ENCODE results near the gene DPH7.
"Not testable (repeated sequence)": the region's sequence is repeated elsewhere in the genome, so short reads cannot be mapped to it uniquely, and the experiment has no call there.

DPH7 gene

GRCh38 chr9:137564134-137564533 is 14.6 kb downstream of the DPH7 start:
- ChIA-PET POLR2A (interaction anchor here (0.6 kb wide), 1 partner anchor 16 kb away, joined by 4 read pairs; no protein-coding TSS in a partner anchor), CTCF (interaction anchor here (1.0 kb wide), 1 partner anchor 12 kb away, joined by 3 read pairs; the partner anchor contains the start of gene MRPL41)
- no peak for TF ChIP-seq CTCF (IDR thresholded peaks at IDR 0.05; ENCODE audit: control extremely low read depth, extremely low read depth, low read depth, missing control alignments)
- DNase-seq (ENCODE audit: extremely low spot score) = no peak

DNA sequence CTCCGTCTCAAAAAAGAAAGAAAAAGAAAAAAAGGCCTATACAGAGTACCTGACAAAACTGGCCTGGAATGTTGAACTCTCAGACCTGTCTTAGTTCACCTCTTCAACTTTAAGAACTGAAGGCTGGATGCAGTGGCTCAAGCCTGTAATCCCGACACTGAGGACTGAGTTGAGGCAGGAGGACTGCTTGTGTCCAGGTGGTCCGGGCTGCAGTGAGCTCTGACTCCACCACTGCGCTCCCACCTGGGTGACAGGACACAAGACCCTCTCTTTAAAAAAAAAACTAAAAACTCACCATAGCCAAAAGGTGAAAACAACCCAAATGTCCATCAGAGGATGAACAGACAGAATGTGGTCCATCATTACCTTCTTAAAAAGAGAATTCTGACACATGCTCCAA is 20.6 kb downstream of the DPH7 start:
- DNase-seq (ENCODE audit: extremely low spot score) = no peak
- POLR2A ChIA-PET = no interaction called here
- CTCF ChIA-PET = interaction anchor here (1.0 to 1.9 kb wide), 2 partner anchors 20 to 21 kb away, joined by 4 to 5 read pairs; no protein-coding TSS in a partner anchor
- TF ChIP-seq CTCF (IDR thresholded peaks at IDR 0.05; ENCODE audit: control extremely low read depth, extremely low read depth, low read depth, missing control alignments) = no peak

GRCh38 chr9:137556069-137556838 is 22.5 kb downstream of the DPH7 start:
- ChIA-PET CTCF (no interaction called here), POLR2A (no interaction called here)
- DNase-seq (ENCODE audit: extremely low spot score) = no peak

DNA sequence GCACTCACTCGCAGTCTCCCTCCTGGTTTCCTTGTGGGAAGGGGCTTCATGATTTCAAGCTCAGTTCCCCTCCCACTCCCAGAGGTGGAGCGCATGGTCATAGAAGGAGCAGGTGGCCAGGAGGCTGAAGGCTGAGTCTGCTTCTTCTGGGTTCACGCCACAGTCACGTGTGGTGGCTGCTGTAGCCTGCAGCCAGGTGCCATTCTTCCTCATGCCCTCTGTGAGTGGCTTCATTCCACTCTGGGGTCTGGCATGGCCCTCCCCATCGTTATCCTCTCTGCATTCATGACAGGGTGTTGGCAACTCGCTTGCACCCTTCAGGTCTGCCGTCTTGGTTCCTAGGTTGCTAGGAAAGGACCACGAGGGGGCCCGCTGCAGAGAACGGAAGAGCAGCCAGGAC is 23.5 kb downstream of the DPH7 start:
- CTCF ChIA-PET = no interaction called here
- POLR2A ChIA-PET = no interaction called here
- no peak for DNase-seq (ENCODE audit: extremely low spot score)
- no peak for TF ChIP-seq CTCF (IDR thresholded peaks at IDR 0.05; ENCODE audit: control extremely low read depth, extremely low read depth, low read depth, missing control alignments)

More at GRCh38 chr9:137556069-137556838, 22.5 kb downstream of the DPH7 start:
- no peak for TF ChIP-seq CTCF (IDR thresholded peaks at IDR 0.05; ENCODE audit: control extremely low read depth, extremely low read depth, low read depth, missing control alignments)

GRCh38 chr9:137554349-137554748 is 24.4 kb downstream of the DPH7 start:
- POLR2A ChIA-PET = no interaction called here
- CTCF ChIA-PET = no interaction called here
- TF ChIP-seq CTCF (IDR thresholded peaks at IDR 0.05; ENCODE audit: control extremely low read depth, extremely low read depth, low read depth, missing control alignments) = no peak
- DNase-seq (ENCODE audit: extremely low spot score) = no peak

DNA sequence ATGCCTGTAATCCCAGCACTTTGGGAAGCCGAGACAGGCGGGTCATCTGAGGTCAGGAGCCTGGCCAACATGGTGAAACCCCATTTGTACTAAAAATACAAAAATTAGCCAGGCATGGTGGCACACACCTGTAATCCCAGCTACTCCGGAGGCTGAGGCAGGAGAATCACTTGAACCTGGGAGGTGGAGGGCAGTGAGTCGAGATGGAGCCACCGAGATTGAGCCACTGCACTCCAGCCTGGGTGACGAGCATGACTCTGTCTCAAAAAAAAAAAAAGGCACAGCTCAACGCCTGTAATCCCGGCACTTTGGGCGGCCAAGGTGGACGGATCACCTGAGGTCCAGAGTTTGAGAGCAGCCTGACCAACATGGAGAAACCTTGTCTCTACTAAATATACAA is 25.1 kb downstream of the DPH7 start:
- CTCF ChIA-PET; DNase-seq (ENCODE audit: extremely low spot score); POLR2A ChIA-PET: not testable (repeated sequence)

DNA sequence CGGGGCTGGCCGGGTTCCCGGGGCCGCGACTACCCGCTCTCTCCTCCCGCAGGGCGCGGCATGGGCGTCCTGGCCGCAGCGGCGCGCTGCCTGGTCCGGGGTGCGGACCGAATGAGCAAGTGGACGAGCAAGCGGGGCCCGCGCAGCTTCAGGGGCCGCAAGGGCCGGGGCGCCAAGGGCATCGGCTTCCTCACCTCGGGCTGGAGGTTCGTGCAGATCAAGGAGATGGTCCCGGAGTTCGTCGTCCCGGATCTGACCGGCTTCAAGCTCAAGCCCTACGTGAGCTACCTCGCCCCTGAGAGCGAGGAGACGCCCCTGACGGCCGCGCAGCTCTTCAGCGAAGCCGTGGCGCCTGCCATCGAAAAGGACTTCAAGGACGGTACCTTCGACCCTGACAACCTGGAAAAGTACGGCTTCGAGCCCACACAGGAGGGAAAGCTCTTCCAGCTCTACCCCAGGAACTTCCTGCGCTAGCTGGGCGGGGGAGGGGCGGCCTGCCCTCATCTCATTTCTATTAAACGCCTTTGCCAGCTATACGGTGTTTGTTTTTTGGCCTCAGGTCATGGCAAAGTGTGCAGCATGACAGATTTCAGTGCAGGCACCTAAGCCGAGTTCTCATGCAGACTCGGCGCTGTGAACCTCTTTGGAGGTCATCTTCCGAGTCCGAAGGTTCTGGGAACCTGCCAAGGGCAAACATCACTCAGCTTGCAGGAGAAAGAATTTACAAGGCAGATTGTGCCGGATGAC is 26.5 kb downstream of the DPH7 start:
- no peak for DNase-seq (ENCODE audit: extremely low spot score)
- ChIA-PET POLR2A (interaction anchor here (1.0 kb wide), 1 partner anchor 38 kb away, joined by 3 read pairs; the partner anchor contains the start of gene ZMYND19), CTCF (interaction anchor here (0.6 to 1.6 kb wide), 6 partner anchors 11 to 39 kb away, joined by 3 to 5 read pairs (median 4); partner anchors contain the start of gene DPH7)

More for the DNA sequence above, 26.5 kb downstream of the DPH7 start:
- no peak for TF ChIP-seq CTCF (IDR thresholded peaks at IDR 0.05; ENCODE audit: control extremely low read depth, extremely low read depth, low read depth, missing control alignments)
